Measurements from ENCODE around the gene PSMF1. TPM values are rescaled to one million over a fixed set of nuclear protein-coding genes. Genes with fewer than 3 reads are reported as not detected.

PSMF1 gene
- polyA plus RNA-seq, 4 donors: 43.6 to 118 (median 62.7) TPM

DNA sequence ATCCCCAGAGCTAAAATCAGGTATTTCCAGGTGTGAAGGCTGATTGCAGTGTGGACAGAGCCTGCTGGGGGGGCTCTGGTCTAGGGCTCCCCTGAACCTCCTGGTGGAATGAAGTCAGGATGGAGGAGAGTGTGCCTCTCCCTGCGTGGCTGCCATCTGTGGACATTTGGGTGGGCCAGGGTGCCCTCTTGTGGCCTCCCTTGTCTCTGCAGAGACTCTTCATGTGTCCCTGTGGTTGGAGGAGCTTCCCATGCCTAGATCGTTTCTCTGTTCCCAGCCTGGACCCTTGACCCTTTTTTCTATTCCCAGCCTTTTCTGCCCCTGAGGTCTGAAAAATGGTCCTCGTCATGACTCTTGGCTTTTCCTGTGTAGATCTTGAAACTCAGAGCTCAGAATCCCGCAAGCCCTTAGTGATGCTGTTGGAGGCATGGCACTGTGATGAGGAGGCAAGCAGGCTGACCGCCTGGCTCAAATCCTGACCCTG lies 9.9 kb upstream of the PSMF1 start:
- peak; percentile 59 to 70 for DNase-seq
- 29 to 38% (median 37%) methylated on average over 5 of the region's 5 CpGs for WGBS, 3 donors
- no peak overlapping the region for H3K27ac ChIP-seq (ENCODE audit: low read depth in 1 of 3, low read length in 2 of 3)
- H3K9me3 ChIP-seq (ENCODE audit: control insufficient read depth in 2 of 2, insufficient read depth in 1 of 2, low read depth in 1 of 2, low read length in 1 of 2): peaks cover 0 to 1% of the 10 kb centered on the region in 2 donors
- H3K36me3 ChIP-seq (ENCODE audit: control insufficient read depth in 3 of 3, insufficient read depth in 2 of 3, low read depth in 1 of 3, low read length in 3 of 3): no peaks in the 10 kb centered on the region
- no peaks in the 10 kb centered on the region for H3K4me1 ChIP-seq (ENCODE audit: control insufficient read depth in 3 of 3, insufficient read depth in 2 of 3, low read depth in 1 of 3, low read length in 2 of 3)
- H3K27me3 ChIP-seq (ENCODE audit: control insufficient read depth in 3 of 3, insufficient read depth in 3 of 3, low read length in 3 of 3): no peaks in the 10 kb centered on the region
- FAIRE-seq: no peak
- no peak overlapping the region for H3K4me3 ChIP-seq (ENCODE audit: low read depth in 1 of 3, low read length in 3 of 3)

DNA sequence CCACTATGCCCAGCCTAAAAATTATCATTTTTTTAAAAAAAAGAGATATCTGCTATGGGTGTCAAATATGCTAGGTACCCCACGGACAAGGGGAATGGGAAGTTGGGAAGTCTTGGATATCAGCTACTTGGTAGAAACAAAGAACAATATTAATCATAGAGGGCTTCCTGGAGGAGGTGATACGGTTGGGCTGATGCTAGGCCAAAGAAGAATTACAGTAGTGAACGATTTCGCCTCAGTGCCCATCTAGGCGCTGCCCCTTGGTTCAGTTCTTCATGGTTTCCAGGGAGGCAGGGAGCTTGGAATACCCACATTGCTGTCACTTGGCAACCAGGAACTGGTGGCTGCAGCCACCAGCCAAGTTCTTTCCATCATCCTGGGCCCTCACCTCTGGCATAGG lies 5.5 kb upstream of the PSMF1 start:
- no peak for FAIRE-seq
- no peaks in the 10 kb centered on the region for H3K36me3 ChIP-seq (ENCODE audit: control insufficient read depth in 3 of 3, insufficient read depth in 2 of 3, low read depth in 1 of 3, low read length in 3 of 3)
- WGBS, 3 donors: 94 to 96% (median 95%) methylated on average over 5 of the region's 5 CpGs

DNA sequence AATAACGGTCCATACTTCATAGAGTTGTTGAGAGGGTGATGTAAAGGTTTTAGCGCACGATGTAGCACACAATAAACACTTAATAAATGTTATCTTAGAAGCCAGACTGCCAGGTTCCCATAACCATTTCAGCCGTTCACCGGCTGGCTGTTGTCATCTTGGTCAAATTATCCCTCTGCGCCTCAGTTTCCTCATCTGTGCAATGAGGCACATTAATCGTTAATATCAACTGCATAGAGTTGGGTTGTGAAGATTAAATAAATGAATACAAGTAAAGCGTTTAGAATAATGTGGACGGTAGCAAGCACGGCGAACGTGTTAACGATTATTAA lies 432 bp upstream of the PSMF1 start:
- FAIRE-seq: no peak
- peak overlapping the region in 2 of 3 donors; percentile 89 to 94 for H3K4me3 ChIP-seq (ENCODE audit: low read depth in 1 of 3, low read length in 3 of 3)
- H3K36me3 ChIP-seq (ENCODE audit: control insufficient read depth in 3 of 3, insufficient read depth in 2 of 3, low read depth in 1 of 3, low read length in 3 of 3): peaks cover 0 to 5% (median 0%) of the 10 kb centered on the region in 3 donors
- no peaks in the 10 kb centered on the region for H3K27me3 ChIP-seq (ENCODE audit: control insufficient read depth in 3 of 3, insufficient read depth in 3 of 3, low read length in 3 of 3)
- no peaks in the 10 kb centered on the region for H3K9me3 ChIP-seq (ENCODE audit: control insufficient read depth in 2 of 2, insufficient read depth in 1 of 2, low read depth in 1 of 2, low read length in 1 of 2)
- peaks cover 13 to 31% (median 19%) of the 10 kb centered on the region in 3 donors for H3K4me1 ChIP-seq (ENCODE audit: control insufficient read depth in 3 of 3, insufficient read depth in 2 of 3, low read depth in 1 of 3, low read length in 2 of 3)
- 5 to 20% (median 10%) methylated on average over 13 of the region's 13 CpGs for WGBS, 3 donors
- DNase-seq: no peak
- peak overlapping the region; percentile 52 to 85 (median 56) for H3K27ac ChIP-seq (ENCODE audit: low read depth in 1 of 3, low read length in 2 of 3)

More for the DNA sequence above, 5.5 kb upstream of the PSMF1 start:
- Histone ChIP-seq H3K9me3 (ENCODE audit: control insufficient read depth in 2 of 2, insufficient read depth in 1 of 2, low read depth in 1 of 2, low read length in 1 of 2) (no peaks in the 10 kb centered on the region), H3K4me3 (ENCODE audit: low read depth in 1 of 3, low read length in 3 of 3) (no peak overlapping the region), H3K27ac (ENCODE audit: low read depth in 1 of 3, low read length in 2 of 3) (no peak overlapping the region), H3K27me3 (ENCODE audit: control insufficient read depth in 3 of 3, insufficient read depth in 3 of 3, low read length in 3 of 3) (no peaks in the 10 kb centered on the region), H3K4me1 (ENCODE audit: control insufficient read depth in 3 of 3, insufficient read depth in 2 of 3, low read depth in 1 of 3, low read length in 2 of 3) (peaks cover 0 to 2% (median 0%) of the 10 kb centered on the region in 3 donors)
- no peak for DNase-seq

DNA sequence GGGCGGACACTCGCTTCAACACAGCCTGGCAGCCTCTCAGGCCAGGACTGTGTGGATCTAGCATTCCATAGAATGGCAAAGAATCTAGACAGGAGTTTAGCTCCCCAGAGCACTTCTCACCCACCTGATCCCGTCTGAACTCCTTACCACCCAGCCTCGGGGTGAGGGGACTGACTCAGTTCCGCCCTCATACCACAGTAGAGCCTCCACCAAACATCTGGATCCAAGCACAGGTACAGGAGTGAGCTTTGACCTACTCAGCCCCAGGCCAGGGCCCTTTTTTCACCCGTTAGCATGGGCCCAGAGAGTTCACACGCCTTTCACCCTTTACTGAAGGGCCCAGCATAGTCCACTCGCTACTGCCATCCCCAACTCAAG lies 715 bp downstream of the PSMF1 start:
- Histone ChIP-seq H3K4me1 (ENCODE audit: control insufficient read depth in 3 of 3, insufficient read depth in 2 of 3, low read depth in 1 of 3, low read length in 2 of 3) (peaks cover 13 to 31% (median 22%) of the 10 kb centered on the region in 3 donors), H3K9me3 (ENCODE audit: control insufficient read depth in 2 of 2, insufficient read depth in 1 of 2, low read depth in 1 of 2, low read length in 1 of 2) (no peaks in the 10 kb centered on the region), H3K27ac (ENCODE audit: low read depth in 1 of 3, low read length in 2 of 3) (peak overlapping the region; percentile 73 to 88 (median 87)), H3K4me3 (ENCODE audit: low read depth in 1 of 3, low read length in 3 of 3) (peak overlapping the region; percentile 89 to 96 (median 94)), H3K27me3 (ENCODE audit: control insufficient read depth in 3 of 3, insufficient read depth in 3 of 3, low read length in 3 of 3) (no peaks in the 10 kb centered on the region), H3K36me3 (ENCODE audit: control insufficient read depth in 3 of 3, insufficient read depth in 2 of 3, low read depth in 1 of 3, low read length in 3 of 3) (peaks cover 0 to 7% (median 0%) of the 10 kb centered on the region in 3 donors)
- 4 to 11% (median 8%) methylated on average over 7 to 8 of the region's 8 CpGs for WGBS, 3 donors
- peak in 1 of 2 donors; percentile 17 for DNase-seq
- FAIRE-seq: no peak

DNA sequence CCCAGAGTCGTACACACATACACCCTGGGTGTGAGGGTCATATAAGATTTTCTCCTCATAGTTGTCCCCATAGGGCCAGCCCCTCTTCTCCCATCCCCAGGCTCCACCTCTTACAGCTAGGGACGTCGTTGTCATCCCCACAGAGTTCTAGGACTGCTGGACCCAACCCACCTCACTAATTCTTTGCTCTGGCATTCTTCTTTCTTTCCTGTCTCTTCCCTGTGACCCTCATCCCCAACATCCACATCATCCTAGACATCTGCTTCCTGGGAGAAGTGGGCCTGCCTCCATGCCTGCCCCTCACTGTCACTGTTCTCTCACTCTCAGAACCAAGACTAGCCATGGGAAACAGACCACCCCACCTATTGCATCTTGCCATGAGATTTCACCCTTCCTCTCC lies 1.1 kb downstream of the PSMF1 start:
- no peaks in the 10 kb centered on the region for H3K27me3 ChIP-seq (ENCODE audit: control insufficient read depth in 3 of 3, insufficient read depth in 3 of 3, low read length in 3 of 3)
- no peaks in the 10 kb centered on the region for H3K9me3 ChIP-seq (ENCODE audit: control insufficient read depth in 2 of 2, insufficient read depth in 1 of 2, low read depth in 1 of 2, low read length in 1 of 2)
- H3K4me3 ChIP-seq (ENCODE audit: low read depth in 1 of 3, low read length in 3 of 3): peak overlapping the region; percentile 89 to 96 (median 94)
- peak overlapping the region in 2 of 3 donors; percentile 87 to 88 for H3K27ac ChIP-seq (ENCODE audit: low read depth in 1 of 3, low read length in 2 of 3)
- H3K36me3 ChIP-seq (ENCODE audit: control insufficient read depth in 3 of 3, insufficient read depth in 2 of 3, low read depth in 1 of 3, low read length in 3 of 3): peaks cover 0 to 7% (median 0%) of the 10 kb centered on the region in 3 donors
- DNase-seq: no peak
- no peak for FAIRE-seq
- H3K4me1 ChIP-seq (ENCODE audit: control insufficient read depth in 3 of 3, insufficient read depth in 2 of 3, low read depth in 1 of 3, low read length in 2 of 3): peaks cover 13 to 31% (median 22%) of the 10 kb centered on the region in 3 donors
- 0 to 24% (median 10%) methylated on average over 3 of the region's 3 CpGs for WGBS, 3 donors

DNA sequence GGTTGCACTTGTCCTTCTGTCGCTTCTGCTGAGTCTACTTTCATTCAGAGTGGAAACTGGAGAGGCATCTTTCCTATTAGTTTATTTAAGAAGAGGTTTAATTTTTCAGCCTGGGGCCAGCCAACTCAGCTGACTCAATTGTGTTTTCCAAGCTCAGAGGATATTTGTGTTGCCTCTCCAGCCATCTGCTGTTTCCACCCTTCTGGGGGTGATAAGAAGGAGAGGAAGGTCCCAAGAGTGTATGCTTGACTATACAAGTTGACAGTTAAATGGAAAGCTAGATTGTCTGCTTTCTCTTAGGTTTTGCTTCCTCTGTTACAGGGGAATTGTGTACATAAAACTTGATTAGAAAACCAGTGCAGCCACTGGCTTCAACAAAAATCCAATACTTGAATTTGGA lies 3.0 kb downstream of the PSMF1 start:
- H3K27ac ChIP-seq (ENCODE audit: low read depth in 1 of 3, low read length in 2 of 3): no peak overlapping the region
- no peak for FAIRE-seq

DNA sequence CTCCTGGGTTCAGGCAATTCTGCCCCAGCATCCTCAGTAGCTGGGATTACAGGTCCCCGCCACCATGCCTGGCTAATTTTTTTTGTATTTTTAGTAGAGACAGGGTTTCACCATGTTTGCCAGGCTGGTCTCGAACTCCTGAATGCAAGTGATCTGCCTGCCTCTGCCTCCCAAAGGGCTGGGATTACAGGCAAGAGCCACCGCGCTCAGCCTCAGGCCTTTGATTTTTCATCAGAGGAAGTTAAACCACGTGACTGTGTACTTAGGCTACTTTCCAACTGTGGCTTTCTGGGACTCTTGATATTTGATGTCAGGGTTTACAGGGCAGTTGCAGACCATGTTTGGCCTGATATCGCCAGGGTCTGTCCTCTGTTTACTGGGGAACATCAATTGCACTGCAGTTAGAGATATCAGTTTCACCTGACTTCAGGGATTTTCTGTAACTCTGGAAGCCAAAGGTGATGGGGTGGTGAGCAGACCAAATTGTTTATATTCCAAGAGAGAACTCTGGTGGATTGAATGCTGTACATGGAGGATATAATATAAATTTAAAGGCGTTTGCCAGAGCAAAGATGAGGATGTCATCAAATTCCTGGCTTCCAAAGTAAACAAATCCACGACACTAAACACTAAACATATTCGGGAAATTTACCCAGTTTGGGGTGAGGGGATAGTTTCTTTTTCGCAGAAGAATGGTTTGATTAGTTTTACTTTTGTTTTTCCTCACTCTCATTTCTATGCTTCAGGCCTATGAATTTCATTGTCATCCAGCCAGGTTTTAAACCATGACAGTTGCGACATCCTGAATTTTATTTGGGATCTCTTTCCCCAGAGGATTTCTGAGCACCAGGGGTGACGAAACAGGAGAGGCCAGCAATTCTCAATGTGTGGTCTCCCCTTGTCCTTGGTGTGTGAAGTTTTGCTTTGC lies 4.2 kb downstream of the PSMF1 start:
- Histone ChIP-seq H3K36me3 (ENCODE audit: control insufficient read depth in 3 of 3, insufficient read depth in 2 of 3, low read depth in 1 of 3, low read length in 3 of 3) (peaks cover 9 to 22% (median 12%) of the 10 kb centered on the region in 3 donors), H3K4me1 (ENCODE audit: control insufficient read depth in 3 of 3, insufficient read depth in 2 of 3, low read depth in 1 of 3, low read length in 2 of 3) (peaks cover 13 to 31% (median 22%) of the 10 kb centered on the region in 3 donors), H3K9me3 (ENCODE audit: control insufficient read depth in 2 of 2, insufficient read depth in 1 of 2, low read depth in 1 of 2, low read length in 1 of 2) (no peaks in the 10 kb centered on the region), H3K27ac (ENCODE audit: low read depth in 1 of 3, low read length in 2 of 3) (peak overlapping the region; percentile 30 to 90 (median 36)), H3K27me3 (ENCODE audit: control insufficient read depth in 3 of 3, insufficient read depth in 3 of 3, low read length in 3 of 3) (no peaks in the 10 kb centered on the region), H3K4me3 (ENCODE audit: low read depth in 1 of 3, low read length in 3 of 3) (no peak overlapping the region)
- WGBS, 3 donors: 22 to 30% (median 25%) methylated on average over 12 of the region's 12 CpGs
- DNase-seq (peak; percentile 67 to 72), FAIRE-seq (no peak)

More for the DNA sequence above, 3.0 kb downstream of the PSMF1 start:
- no peak for DNase-seq
- Histone ChIP-seq H3K4me1 (ENCODE audit: control insufficient read depth in 3 of 3, insufficient read depth in 2 of 3, low read depth in 1 of 3, low read length in 2 of 3) (peaks cover 13 to 31% (median 22%) of the 10 kb centered on the region in 3 donors), H3K9me3 (ENCODE audit: control insufficient read depth in 2 of 2, insufficient read depth in 1 of 2, low read depth in 1 of 2, low read length in 1 of 2) (no peaks in the 10 kb centered on the region), H3K36me3 (ENCODE audit: control insufficient read depth in 3 of 3, insufficient read depth in 2 of 3, low read depth in 1 of 3, low read length in 3 of 3) (peaks cover 3 to 13% (median 5%) of the 10 kb centered on the region in 3 donors), H3K27me3 (ENCODE audit: control insufficient read depth in 3 of 3, insufficient read depth in 3 of 3, low read length in 3 of 3) (no peaks in the 10 kb centered on the region), H3K4me3 (ENCODE audit: low read depth in 1 of 3, low read length in 3 of 3) (no peak overlapping the region)
- 90 to 92% (median 91%) methylated on average over 1 of the region's 1 CpG for WGBS, 3 donors

DNA sequence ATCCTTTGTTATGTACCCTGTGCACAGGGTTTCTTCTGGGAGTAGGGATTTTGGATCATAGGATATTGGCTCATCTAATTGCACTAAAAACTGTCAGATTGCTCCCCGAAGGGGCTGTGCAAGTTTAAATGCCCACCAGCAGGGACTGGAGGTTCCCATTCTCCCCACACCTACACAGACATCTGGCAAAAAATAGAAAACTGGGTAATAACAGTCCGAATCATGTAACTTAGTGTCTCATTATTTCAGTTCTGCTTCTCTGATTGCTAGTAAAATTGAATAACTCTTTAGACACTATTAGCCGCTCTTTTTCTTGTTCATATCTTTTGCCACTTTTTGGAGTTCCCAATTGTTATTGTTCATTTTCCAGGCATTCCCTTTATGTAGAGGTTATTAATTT lies 5.3 kb downstream of the PSMF1 start:
- Histone ChIP-seq H3K27me3 (ENCODE audit: control insufficient read depth in 3 of 3, insufficient read depth in 3 of 3, low read length in 3 of 3) (no peaks in the 10 kb centered on the region), H3K9me3 (ENCODE audit: control insufficient read depth in 2 of 2, insufficient read depth in 1 of 2, low read depth in 1 of 2, low read length in 1 of 2) (no peaks in the 10 kb centered on the region), H3K27ac (ENCODE audit: low read depth in 1 of 3, low read length in 2 of 3) (peak overlapping the region in 1 of 3 donors; percentile 19), H3K4me1 (ENCODE audit: control insufficient read depth in 3 of 3, insufficient read depth in 2 of 3, low read depth in 1 of 3, low read length in 2 of 3) (peaks cover 13 to 31% (median 19%) of the 10 kb centered on the region in 3 donors), H3K4me3 (ENCODE audit: low read depth in 1 of 3, low read length in 3 of 3) (no peak overlapping the region), H3K36me3 (ENCODE audit: control insufficient read depth in 3 of 3, insufficient read depth in 2 of 3, low read depth in 1 of 3, low read length in 3 of 3) (peaks cover 12 to 22% (median 14%) of the 10 kb centered on the region in 3 donors)
- no peak for DNase-seq
- FAIRE-seq: no peak
- WGBS, 3 donors: 90 to 93% (median 91%) methylated on average over 3 of the region's 3 CpGs
